IgD-negative memory B cell (primary cell): Measurements from ENCODE around the gene IPO4. TPM values are rescaled to one million over a fixed set of nuclear protein-coding genes. Genes with fewer than 3 reads are reported as not detected.

Source experiments
- H3K27ac Mint-ChIP-seq, 3 donors: one replicate each; pipeline ENCODE4 v1.8.0; 2020 to 2022; ENCODE audit warnings: mild to moderate bottlenecking in 3 of 3, mixed read lengths in 3 of 3, moderate library complexity in 1 of 3
- H3K27me3 Mint-ChIP-seq: one replicate; pipeline ENCODE4 v1.8.0; 2021; ENCODE audit warnings: mixed read lengths
- H3K36me3 Mint-ChIP-seq: one replicate; pipeline ENCODE4 v1.8.0; 2020; ENCODE audit warnings: mild to moderate bottlenecking, mixed read lengths
- H3K4me1 Mint-ChIP-seq, 3 donors: one replicate each; pipeline ENCODE4 v1.8.0; 2020 to 2022; ENCODE audit warnings: mixed read lengths in 3 of 3, mild to moderate bottlenecking in 1 of 3
- H3K4me3 Mint-ChIP-seq, 4 donors: one replicate each; pipeline ENCODE4 v1.8.0; 2020 to 2022; ENCODE audit warnings: mild to moderate bottlenecking in 4 of 4, mixed read lengths in 4 of 4, moderate library complexity in 3 of 4
- H3K9me3 Mint-ChIP-seq, 3 donors: one replicate each; pipeline ENCODE4 v1.8.0; 2020 to 2021; ENCODE audit warnings: mixed read lengths in 3 of 3, mild to moderate bottlenecking in 1 of 3
- polyA plus RNA-seq: library from polyadenylated mRNA; unstranded; fragments of 300-500 nt; fragmentation: Illumina TruSeq; gene quantifications from one replicate; pipeline ENCODE4 v1.2.3, GENCODE V29; 2021

Gene IPO4
- polyA plus RNA-seq, 1 donor from 2014 or later: 15.8 TPM

GRCh38 chr14:24178399-24179178 is 10.0 kb downstream of the IPO4 start:
- Mint-ChIP-seq H3K4me3 (no peak overlapping the region), H3K27ac (peak overlapping the region; percentile 22 to 72 (median 24)), H3K9me3 (no peaks in the 10 kb centered on the region), H3K27me3 (no peaks in the 10 kb centered on the region), H3K36me3 (peaks cover 2% of the 10 kb centered on the region), H3K4me1 (no peaks in the 10 kb centered on the region)

DNA sequence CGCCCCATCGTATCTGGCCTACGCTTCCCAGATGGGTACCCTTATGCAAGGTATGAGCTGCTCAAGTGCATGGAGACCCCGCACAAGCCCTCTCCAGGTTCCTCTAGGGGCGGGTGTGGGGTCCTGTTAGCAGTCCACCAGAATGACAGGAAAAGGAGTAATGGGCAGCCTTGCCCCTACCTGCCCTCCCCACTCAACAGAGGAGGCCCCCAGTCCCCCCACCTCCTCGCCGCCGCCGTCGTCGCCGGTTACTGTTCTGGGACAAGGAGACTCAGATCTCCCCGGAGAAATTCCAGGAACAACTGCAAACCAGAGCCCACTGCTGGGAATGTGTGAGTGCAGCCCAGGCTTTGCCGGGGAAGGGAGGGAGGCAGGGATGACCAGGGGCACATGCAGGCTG is 10.7 kb downstream of the IPO4 start:
- Mint-ChIP-seq H3K9me3 (no peaks in the 10 kb centered on the region), H3K4me3 (no peak overlapping the region), H3K27ac (no peak overlapping the region), H3K27me3 (no peaks in the 10 kb centered on the region), H3K4me1 (no peaks in the 10 kb centered on the region), H3K36me3 (peaks cover 4% of the 10 kb centered on the region)

DNA sequence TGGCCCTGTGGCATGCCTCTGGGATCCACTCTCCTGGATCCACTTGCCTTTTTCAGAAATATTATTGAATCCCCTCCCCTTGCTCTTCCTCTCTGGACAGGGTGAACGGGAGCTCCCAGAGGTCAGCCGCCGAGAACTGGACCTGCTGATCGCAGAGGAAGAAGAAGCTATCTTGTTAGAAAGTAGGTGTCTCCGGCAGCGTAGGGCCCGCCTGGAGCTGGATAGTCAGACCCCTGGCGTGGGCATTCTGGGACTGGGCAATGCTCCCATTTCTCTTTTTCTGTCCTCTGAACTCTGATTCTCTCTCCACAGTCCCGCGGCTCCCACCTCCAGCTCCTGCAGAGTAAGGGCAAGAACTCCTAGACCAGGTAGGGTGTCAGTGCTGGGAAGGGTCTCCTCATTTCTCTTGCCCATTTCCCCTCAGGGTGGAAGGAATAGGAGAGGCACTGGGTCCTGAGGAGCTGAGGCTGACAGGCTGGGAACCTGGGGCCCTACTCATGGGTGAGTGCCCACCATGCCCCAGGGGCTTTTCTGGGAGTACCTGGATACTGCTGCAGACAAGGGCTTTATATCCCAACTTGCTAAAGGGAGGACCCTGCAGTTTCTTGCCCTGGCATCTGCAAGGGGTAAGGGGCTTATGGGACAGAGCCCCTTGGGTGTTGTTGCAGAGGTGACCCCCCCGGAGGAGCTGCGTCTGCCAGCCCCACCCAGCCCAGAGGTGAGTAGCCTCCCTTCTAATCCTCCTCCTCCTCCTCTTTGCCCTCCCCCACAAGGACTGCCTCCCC is 11.4 kb downstream of the IPO4 start:
- Mint-ChIP-seq H3K4me3 (no peak overlapping the region), H3K27me3 (no peaks in the 10 kb centered on the region), H3K36me3 (peaks cover 4% of the 10 kb centered on the region), H3K4me1 (peaks cover 0 to 3% (median 1%) of the 10 kb centered on the region in 3 donors), H3K27ac (peak overlapping the region in 1 of 3 donors; percentile 16), H3K9me3 (no peaks in the 10 kb centered on the region)

- peaks cover under 1 to 8% (median 4%) of the 10 kb centered on the region in 3 donors for H3K4me1 Mint-ChIP-seq
- no peaks in the 10 kb centered on the region for H3K27me3 Mint-ChIP-seq
- no peaks in the 10 kb centered on the region for H3K9me3 Mint-ChIP-seq
- H3K4me3 Mint-ChIP-seq: no peak overlapping the region
- no peak overlapping the region for H3K27ac Mint-ChIP-seq
- peaks cover 4% of the 10 kb centered on the region for H3K36me3 Mint-ChIP-seq
Observed at GRCh38 chr14:24176599-24176998, 12.0 kb downstream of the IPO4 start.

- Mint-ChIP-seq H3K4me3 (peak overlapping the region in 3 of 4 donors; percentile 55 to 95 (median 60)), H3K36me3 (peaks cover 6% of the 10 kb centered on the region), H3K4me1 (peaks cover 11 to 14% (median 12%) of the 10 kb centered on the region in 3 donors), H3K27ac (peak overlapping the region in 2 of 3 donors; percentile 70 to 89), H3K27me3 (no peaks in the 10 kb centered on the region), H3K9me3 (no peaks in the 10 kb centered on the region)
Observed at GRCh38 chr14:24172871-24173281, 15.7 kb downstream of the IPO4 start.

GRCh38 chr14:24172261-24172860 is 16.3 kb downstream of the IPO4 start:
- Mint-ChIP-seq H3K4me3 (peak overlapping the region; percentile 84 to 98 (median 94)), H3K36me3 (peaks cover 6% of the 10 kb centered on the region), H3K4me1 (peaks cover 11 to 17% (median 16%) of the 10 kb centered on the region in 3 donors), H3K9me3 (no peaks in the 10 kb centered on the region), H3K27me3 (no peaks in the 10 kb centered on the region), H3K27ac (peak overlapping the region in 2 of 3 donors; percentile 81 to 87)

GRCh38 chr14:24171422-24172260 is 17.0 kb downstream of the IPO4 start, which contains the start of gene REC8:
Gene REC8 (plus strand): TSS chr14:24172080. CDS start chr14:24172553, 473 bp downstream.
- peak within 1 kb of the TSS; percentile 84 to 98 (median 94) for H3K4me3 Mint-ChIP-seq
- H3K4me1 Mint-ChIP-seq: peaks cover 11 to 18% (median 16%) of the 10 kb centered on the region in 3 donors
- peak within 1 kb of the TSS; percentile 87 to 94 (median 89) for H3K27ac Mint-ChIP-seq
- no peaks in the 10 kb centered on the region for H3K27me3 Mint-ChIP-seq
- peaks cover 8% of the 10 kb centered on the region for H3K36me3 Mint-ChIP-seq
- H3K9me3 Mint-ChIP-seq: no peaks in the 10 kb centered on the region

GRCh38 chr14:24167469-24168114 is 21.0 kb downstream of the IPO4 start:
- Mint-ChIP-seq H3K36me3 (peaks cover 14% of the 10 kb centered on the region), H3K4me1 (peaks cover 11 to 30% (median 27%) of the 10 kb centered on the region in 3 donors), H3K27ac (peak overlapping the region in 1 of 3 donors; percentile 51), H3K4me3 (peak overlapping the region in 2 of 4 donors; percentile 33 to 80), H3K27me3 (no peaks in the 10 kb centered on the region), H3K9me3 (no peaks in the 10 kb centered on the region)

- peaks cover 14% of the 10 kb centered on the region for H3K36me3 Mint-ChIP-seq
- H3K27me3 Mint-ChIP-seq: no peaks in the 10 kb centered on the region
- no peaks in the 10 kb centered on the region for H3K9me3 Mint-ChIP-seq
- peak overlapping the region in 1 of 4 donors; percentile 85 for H3K4me3 Mint-ChIP-seq
- H3K27ac Mint-ChIP-seq: no peak overlapping the region
- H3K4me1 Mint-ChIP-seq: peaks cover 6 to 33% (median 30%) of the 10 kb centered on the region in 3 donors
Observed at GRCh38 chr14:24165785-24166184, 22.8 kb downstream of the IPO4 start.

DNA sequence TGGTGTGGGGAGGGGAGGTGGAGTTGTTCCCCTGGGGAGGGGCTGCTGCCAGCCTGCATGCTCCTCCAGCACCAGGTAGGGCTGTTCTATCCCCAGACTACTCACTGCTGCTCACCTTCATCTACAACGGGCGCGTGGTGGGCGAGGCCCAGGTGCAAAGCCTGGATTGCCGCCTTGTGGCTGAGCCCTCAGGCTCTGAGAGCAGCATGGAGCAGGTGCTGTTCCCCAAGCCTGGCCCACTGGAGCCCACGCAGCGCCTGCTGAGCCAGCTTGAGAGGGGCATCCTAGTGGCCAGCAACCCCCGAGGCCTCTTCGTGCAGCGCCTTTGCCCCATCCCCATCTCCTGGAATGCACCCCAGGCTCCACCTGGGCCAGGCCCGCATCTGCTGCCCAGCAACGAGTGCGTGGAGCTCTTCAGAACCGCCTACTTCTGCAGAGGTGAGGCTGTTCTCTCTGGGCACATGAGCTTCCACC is 24.1 kb downstream of the IPO4 start:
- Mint-ChIP-seq H3K27me3 (no peaks in the 10 kb centered on the region), H3K9me3 (no peaks in the 10 kb centered on the region), H3K4me3 (peak overlapping the region in 1 of 4 donors; percentile 85), H3K36me3 (peaks cover 14% of the 10 kb centered on the region), H3K27ac (peak overlapping the region in 2 of 3 donors; percentile 57 to 84), H3K4me1 (peaks cover 7 to 36% (median 28%) of the 10 kb centered on the region in 3 donors)

- peaks cover 14% of the 10 kb centered on the region for H3K36me3 Mint-ChIP-seq
- H3K27me3 Mint-ChIP-seq: no peaks in the 10 kb centered on the region
- H3K27ac Mint-ChIP-seq: peak overlapping the region; percentile 98 to 100 (median 99)
- no peaks in the 10 kb centered on the region for H3K9me3 Mint-ChIP-seq
- H3K4me3 Mint-ChIP-seq: peak overlapping the region; percentile 98 to 100 (median 99)
- H3K4me1 Mint-ChIP-seq: peaks cover 7 to 29% (median 20%) of the 10 kb centered on the region in 3 donors
Observed at GRCh38 chr14:24162093-24162492, 26.5 kb downstream of the IPO4 start.

DNA sequence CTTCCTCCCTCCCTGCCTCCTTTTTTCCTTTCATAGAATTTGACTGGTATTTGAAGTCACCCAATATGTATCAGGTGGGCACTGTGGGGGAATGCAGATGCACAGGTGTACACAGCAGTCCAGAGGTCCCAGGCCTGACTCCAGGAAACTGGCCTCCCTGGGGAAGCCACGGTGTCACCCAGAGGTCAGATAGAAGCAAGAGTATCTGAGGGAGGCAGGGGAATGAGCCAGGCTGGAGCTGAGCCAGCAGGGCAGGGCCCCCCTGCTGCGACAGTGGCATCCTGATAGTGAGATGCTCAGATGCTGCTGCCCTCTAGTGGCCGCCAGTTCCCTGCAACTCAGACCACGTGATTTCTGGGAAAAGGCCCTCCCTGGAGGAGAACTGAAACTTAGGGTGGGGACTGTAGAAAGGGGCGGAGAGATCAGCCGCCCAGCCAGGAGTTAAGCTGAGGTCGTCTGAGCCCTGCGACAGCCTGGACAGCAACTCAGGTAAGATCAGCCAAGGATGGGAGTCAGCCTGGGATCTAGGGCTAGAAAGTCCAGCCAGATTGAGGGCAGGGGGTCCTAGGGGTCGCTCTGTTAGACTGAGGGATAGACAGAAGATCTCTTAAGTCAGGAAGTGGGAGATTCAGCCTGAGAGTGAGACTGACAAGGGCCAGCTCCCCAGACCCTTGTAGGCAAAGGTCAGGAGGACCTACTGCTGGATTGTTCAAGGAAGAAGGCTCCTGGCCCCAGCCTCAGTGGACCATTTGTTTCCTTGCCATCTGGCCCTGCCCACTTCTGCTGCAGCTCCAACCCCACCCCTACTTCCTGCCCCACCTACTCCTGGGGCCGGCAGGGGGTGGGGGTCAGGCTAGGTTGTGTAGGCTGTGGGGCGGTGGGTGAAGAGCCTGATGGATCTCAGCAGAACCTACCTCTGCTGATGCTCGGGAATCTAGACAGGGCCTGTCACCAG is 27.5 kb downstream of the IPO4 start, which contains the start of gene IRF9:
IRF9 (plus strand) TSS at position 416 of the 955 bp plus-strand sequence. CDS start 880 bp downstream, outside the sequence.
- Mint-ChIP-seq H3K36me3 (peaks cover 10% of the 10 kb centered on the region), H3K27me3 (no peaks in the 10 kb centered on the region), H3K4me3 (peak within 1 kb of the TSS; percentile 98 to 100 (median 99)), H3K4me1 (peaks cover 7 to 29% (median 20%) of the 10 kb centered on the region in 3 donors), H3K9me3 (no peaks in the 10 kb centered on the region), H3K27ac (peak within 1 kb of the TSS; percentile 98 to 100 (median 99))
